Neural progenitor cell (in vitro differentiated cells): Measurements from ENCODE around the gene NR4A1. TPM values are rescaled to one million over a fixed set of nuclear protein-coding genes. Genes with fewer than 3 reads are reported as not detected.

Source experiments
- DNase-seq: peaks from one replicate; pipeline ENCODE4 v3.0.0-alpha.2; 2016; ENCODE audit warnings: low spot score
- H2AFZ ChIP-seq: fragments of 200-600 bp; sonication (generic); replicated peaks from 2 replicates; pipeline ENCODE4 v1.6.1; 2016; ENCODE audit warnings: antibody characterized with exemption
- H3F3A ChIP-seq: fragments of 200-600 bp; sonication (generic); 2 replicates; pipeline ENCODE4 v1.6.1; 2016; ENCODE audit warnings: antibody characterized with exemption, low read depth
- H3K27ac ChIP-seq: fragments of 200-600 bp; sonication (generic); 2 replicates; pipeline ENCODE4 v1.5.1; 2016; ENCODE audit warnings: mild to moderate bottlenecking
- H3K27me3 ChIP-seq: fragments of 200-600 bp; sonication (generic); 2 replicates; pipeline ENCODE4 v1.6.1; 2016; ENCODE audit warnings: mild to moderate bottlenecking, moderate library complexity
- H3K36me3 ChIP-seq: fragments of 200-600 bp; sonication (generic); 2 replicates; pipeline ENCODE4 v1.5.1; 2016
- H3K4me1 ChIP-seq: fragments of 200-600 bp; sonication (generic); 2 replicates; pipeline ENCODE4 v1.6.1; 2016; ENCODE audit warnings: mixed run types
- H3K4me2 ChIP-seq: fragments of 200-600 bp; sonication (generic); 2 replicates; pipeline ENCODE4 v1.6.1; 2016
- H3K4me3 ChIP-seq: fragments of 200-600 bp; sonication (generic); 2 replicates; pipeline ENCODE4 v1.5.1; 2016
- H3K79me2 ChIP-seq: fragments of 200-600 bp; sonication (generic); 2 replicates; pipeline ENCODE4 v1.6.1; 2016; ENCODE audit warnings: low read depth
- H3K9ac ChIP-seq: fragments of 200-600 bp; sonication (generic); 2 replicates; pipeline ENCODE4 v1.6.1; 2016
- H3K9me3 ChIP-seq: fragments of 200-600 bp; sonication (generic); 2 replicates; pipeline ENCODE4 v1.5.1; 2016; ENCODE audit warnings: low read depth
- H4K20me1 ChIP-seq: fragments of 200-600 bp; sonication (generic); 2 replicates; pipeline ENCODE4 v1.6.1; 2016; ENCODE audit warnings: low read depth
- H3K27ac Mint-ChIP-seq: 3 replicates; pipeline ENCODE4 v1.8.0; 2021; ENCODE audit warnings: mixed read lengths
- H3K27me3 Mint-ChIP-seq: 2 replicates; pipeline ENCODE4 v1.8.0; 2022; ENCODE audit warnings: low read depth, mild to moderate bottlenecking, inconsistent platforms, moderate library complexity, mixed read lengths; ENCODE audit not compliant: insufficient read depth
- H3K36me3 Mint-ChIP-seq: 3 replicates; pipeline ENCODE4 v1.8.0; 2021; ENCODE audit warnings: mixed read lengths
- H3K4me1 Mint-ChIP-seq: 3 replicates; pipeline ENCODE4 v1.8.0; 2021; ENCODE audit warnings: mixed read lengths
- H3K4me3 Mint-ChIP-seq: 3 replicates; pipeline ENCODE4 v1.8.0; 2021; ENCODE audit warnings: mild to moderate bottlenecking, moderate library complexity, mixed read lengths
- H3K9me3 Mint-ChIP-seq: 3 replicates; pipeline ENCODE4 v1.8.0; 2020; ENCODE audit warnings: mixed read lengths
- CTCF ChIP-seq: fragments of 200-600 bp; sonication (generic); IDR thresholded peaks from 2 replicates; pipeline ENCODE4 v1.5.1; 2017; ENCODE audit warnings: antibody characterized with exemption, mild to moderate bottlenecking
- EZH2 ChIP-seq: fragments of 200-600 bp; sonication (generic); IDR thresholded peaks from 2 replicates; pipeline ENCODE4 v1.6.1; 2017; ENCODE audit warnings: antibody characterized with exemption, mild to moderate bottlenecking, moderate library complexity
- EZH2phosphoT487 ChIP-seq: fragments of 200-600 bp; sonication (generic); IDR thresholded peaks from 2 replicates; pipeline ENCODE4 v1.6.1; 2017; ENCODE audit warnings: antibody characterized with exemption
- total RNA-seq: library from RNA; depleted of rRNA; stranded (reverse); fragments of >200 nt; gene quantifications from 2 replicates; pipeline ENCODE4 v1.2.3, GENCODE V29; 2015; ENCODE audit warnings: low replicate concordance

Gene NR4A1
- total RNA-seq, 1 donor from 2014 or later: 8.2 TPM

GRCh38 chr12:52091061-52091460 lies 39.8 kb downstream of the NR4A1 start:
- Histone ChIP-seq H4K20me1 (no peaks in the 10 kb centered on the region), H3F3A (no peaks in the 10 kb centered on the region), H3K4me3 (no peak overlapping the region), H3K4me1 (no peaks in the 10 kb centered on the region), H3K9me3 (no peaks in the 10 kb centered on the region), H3K79me2 (no peaks in the 10 kb centered on the region), H3K9ac (no peak overlapping the region), H3K27me3 (no peaks in the 10 kb centered on the region), H3K4me2 (no peak overlapping the region), H3K27ac (no peak overlapping the region), H3K36me3 (no peaks in the 10 kb centered on the region), H2AFZ (no peak overlapping the region)
- Mint-ChIP-seq H3K27ac (no peak overlapping the region), H3K9me3 (peaks cover 5% of the 10 kb centered on the region), H3K4me1 (peaks cover 6% of the 10 kb centered on the region), H3K4me3 (no peak overlapping the region), H3K36me3 (no peaks in the 10 kb centered on the region), H3K27me3 (peaks cover 11% of the 10 kb centered on the region)
- DNase-seq: no peak
- no peak for TF ChIP-seq EZH2
- TF ChIP-seq CTCF: no peak
- no peak for TF ChIP-seq EZH2phosphoT487

GRCh38 chr12:52091869-52092268 lies 40.6 kb downstream of the NR4A1 start:
- Mint-ChIP-seq H3K36me3 (no peaks in the 10 kb centered on the region), H3K27ac (no peak overlapping the region), H3K27me3 (peaks cover 13% of the 10 kb centered on the region), H3K4me3 (no peak overlapping the region), H3K9me3 (peaks cover 5% of the 10 kb centered on the region), H3K4me1 (no peaks in the 10 kb centered on the region)
- Histone ChIP-seq H3K79me2 (no peaks in the 10 kb centered on the region), H3K4me2 (no peak overlapping the region), H3K9me3 (no peaks in the 10 kb centered on the region), H3K27ac (no peak overlapping the region), H3K36me3 (no peaks in the 10 kb centered on the region), H3K27me3 (peaks cover 5% of the 10 kb centered on the region), H2AFZ (no peak overlapping the region), H3K4me3 (no peak overlapping the region), H3F3A (no peaks in the 10 kb centered on the region), H3K4me1 (no peaks in the 10 kb centered on the region), H3K9ac (no peak overlapping the region), H4K20me1 (no peaks in the 10 kb centered on the region)
- no peak for DNase-seq
- no peak for TF ChIP-seq EZH2
- no peak for TF ChIP-seq EZH2phosphoT487
- no peak for TF ChIP-seq CTCF

- H3K9me3 Mint-ChIP-seq: peaks cover 5% of the 10 kb centered on the region
- no peak overlapping the region for H3K4me2 ChIP-seq
- no peaks in the 10 kb centered on the region for H3K79me2 ChIP-seq
- no peak overlapping the region for H3K4me3 ChIP-seq
- H4K20me1 ChIP-seq: no peaks in the 10 kb centered on the region
- H3K4me1 Mint-ChIP-seq: no peaks in the 10 kb centered on the region
- DNase-seq: no peak
- H3K4me1 ChIP-seq: no peaks in the 10 kb centered on the region
- no peaks in the 10 kb centered on the region for H3K9me3 ChIP-seq
- no peaks in the 10 kb centered on the region for H3F3A ChIP-seq
- no peak overlapping the region for H2AFZ ChIP-seq
- no peaks in the 10 kb centered on the region for H3K36me3 ChIP-seq
- no peak overlapping the region for H3K4me3 Mint-ChIP-seq
- no peaks in the 10 kb centered on the region for H3K36me3 Mint-ChIP-seq
- no peak overlapping the region for H3K9ac ChIP-seq
- no peak for TF ChIP-seq EZH2
- TF ChIP-seq EZH2phosphoT487: no peak
- TF ChIP-seq CTCF: no peak
- no peak overlapping the region for H3K27ac Mint-ChIP-seq
- H3K27me3 Mint-ChIP-seq: peaks cover 20% of the 10 kb centered on the region
- peaks cover 20% of the 10 kb centered on the region for H3K27me3 ChIP-seq
- no peak overlapping the region for H3K27ac ChIP-seq
Observed at GRCh38 chr12:52093346-52093745, 42.1 kb downstream of the NR4A1 start.
